ENCODE results near the gene KLF17.

KLF17 gene

GRCh38 chr1:44118682-44119081 lies at the start of gene KLF17:
Gene KLF17 (plus strand): TSS chr1:44118821. CDS start chr1:44118908, 87 bp downstream.
- DNase-seq: no peak

- no peak for DNase-seq
Observed at GRCh38 chr1:44071461-44071860, 47.2 kb upstream of the KLF17 start.

- DNase-seq: no peak
Observed at GRCh38 chr1:44072204-44072603, 46.4 kb upstream of the KLF17 start.

GRCh38 chr1:44072821-44073220 lies 45.8 kb upstream of the KLF17 start:
- no peak for DNase-seq

- no peak for DNase-seq
Observed at GRCh38 chr1:44073528-44073927, 45.1 kb upstream of the KLF17 start.

- no peak for DNase-seq
Observed at GRCh38 chr1:44074415-44074814, 44.2 kb upstream of the KLF17 start.

GRCh38 chr1:44076066-44076465 lies 42.6 kb upstream of the KLF17 start:
- peak in 1 of 2 experiments; percentile 20 for DNase-seq

- DNase-seq: no peak
Observed at GRCh38 chr1:44077421-44077820, 41.2 kb upstream of the KLF17 start.

GRCh38 chr1:44078104-44078503 lies 40.5 kb upstream of the KLF17 start:
- no peak for DNase-seq

GRCh38 chr1:44079566-44079965 lies 39.1 kb upstream of the KLF17 start:
- DNase-seq: no peak

GRCh38 chr1:44084998-44085675 lies 33.5 kb upstream of the KLF17 start:
- DNase-seq: no peak

GRCh38 chr1:44086692-44087474 lies 31.7 kb upstream of the KLF17 start:
- DNase-seq: no peak

GRCh38 chr1:44089371-44090048 lies 29.1 kb upstream of the KLF17 start:
- peak in 1 of 2 experiments; percentile 47 for DNase-seq

- no peak for DNase-seq
Observed at GRCh38 chr1:44090429-44091252, 28.0 kb upstream of the KLF17 start.

GRCh38 chr1:44094047-44094446 lies 24.6 kb upstream of the KLF17 start:
- DNase-seq: no peak

- no peak for DNase-seq
Observed at GRCh38 chr1:44100183-44100868, 18.3 kb upstream of the KLF17 start.

- no peak for DNase-seq
Observed at GRCh38 chr1:44101328-44101727, 17.3 kb upstream of the KLF17 start.

GRCh38 chr1:44103270-44104131 lies 15.1 kb upstream of the KLF17 start:
- DNase-seq: no peak

GRCh38 chr1:44105810-44106209 lies 12.8 kb upstream of the KLF17 start:
- DNase-seq: no peak

GRCh38 chr1:44108241-44108640 lies 10.4 kb upstream of the KLF17 start:
- no peak for DNase-seq

GRCh38 chr1:44108971-44109370 lies 9.7 kb upstream of the KLF17 start:
- no peak for DNase-seq
